Measurements from ENCODE around the gene EMP1. TPM values are rescaled to one million over a fixed set of nuclear protein-coding genes. Genes with fewer than 3 reads are reported as not detected.

Gene EMP1
- total and polyA plus RNA-seq, 2 of the 13 experiments (the other 11 are each of a cell fraction or from before 2014, with no cell fraction given): 0.13 to 0.61 TPM

- TF ChIP-seq HOXA3 (CRISPR knock-in tag; IDR thresholded peaks at IDR 0.05): no peak
- TF ChIP-seq ZNF703 (CRISPR knock-in tag; IDR thresholded peaks at IDR 0.05; ENCODE audit: borderline replicate concordance): no peak
- no peak for TF ChIP-seq SALL2 (CRISPR knock-in tag; IDR thresholded peaks at IDR 0.05)
- TF ChIP-seq, protein P1, sequence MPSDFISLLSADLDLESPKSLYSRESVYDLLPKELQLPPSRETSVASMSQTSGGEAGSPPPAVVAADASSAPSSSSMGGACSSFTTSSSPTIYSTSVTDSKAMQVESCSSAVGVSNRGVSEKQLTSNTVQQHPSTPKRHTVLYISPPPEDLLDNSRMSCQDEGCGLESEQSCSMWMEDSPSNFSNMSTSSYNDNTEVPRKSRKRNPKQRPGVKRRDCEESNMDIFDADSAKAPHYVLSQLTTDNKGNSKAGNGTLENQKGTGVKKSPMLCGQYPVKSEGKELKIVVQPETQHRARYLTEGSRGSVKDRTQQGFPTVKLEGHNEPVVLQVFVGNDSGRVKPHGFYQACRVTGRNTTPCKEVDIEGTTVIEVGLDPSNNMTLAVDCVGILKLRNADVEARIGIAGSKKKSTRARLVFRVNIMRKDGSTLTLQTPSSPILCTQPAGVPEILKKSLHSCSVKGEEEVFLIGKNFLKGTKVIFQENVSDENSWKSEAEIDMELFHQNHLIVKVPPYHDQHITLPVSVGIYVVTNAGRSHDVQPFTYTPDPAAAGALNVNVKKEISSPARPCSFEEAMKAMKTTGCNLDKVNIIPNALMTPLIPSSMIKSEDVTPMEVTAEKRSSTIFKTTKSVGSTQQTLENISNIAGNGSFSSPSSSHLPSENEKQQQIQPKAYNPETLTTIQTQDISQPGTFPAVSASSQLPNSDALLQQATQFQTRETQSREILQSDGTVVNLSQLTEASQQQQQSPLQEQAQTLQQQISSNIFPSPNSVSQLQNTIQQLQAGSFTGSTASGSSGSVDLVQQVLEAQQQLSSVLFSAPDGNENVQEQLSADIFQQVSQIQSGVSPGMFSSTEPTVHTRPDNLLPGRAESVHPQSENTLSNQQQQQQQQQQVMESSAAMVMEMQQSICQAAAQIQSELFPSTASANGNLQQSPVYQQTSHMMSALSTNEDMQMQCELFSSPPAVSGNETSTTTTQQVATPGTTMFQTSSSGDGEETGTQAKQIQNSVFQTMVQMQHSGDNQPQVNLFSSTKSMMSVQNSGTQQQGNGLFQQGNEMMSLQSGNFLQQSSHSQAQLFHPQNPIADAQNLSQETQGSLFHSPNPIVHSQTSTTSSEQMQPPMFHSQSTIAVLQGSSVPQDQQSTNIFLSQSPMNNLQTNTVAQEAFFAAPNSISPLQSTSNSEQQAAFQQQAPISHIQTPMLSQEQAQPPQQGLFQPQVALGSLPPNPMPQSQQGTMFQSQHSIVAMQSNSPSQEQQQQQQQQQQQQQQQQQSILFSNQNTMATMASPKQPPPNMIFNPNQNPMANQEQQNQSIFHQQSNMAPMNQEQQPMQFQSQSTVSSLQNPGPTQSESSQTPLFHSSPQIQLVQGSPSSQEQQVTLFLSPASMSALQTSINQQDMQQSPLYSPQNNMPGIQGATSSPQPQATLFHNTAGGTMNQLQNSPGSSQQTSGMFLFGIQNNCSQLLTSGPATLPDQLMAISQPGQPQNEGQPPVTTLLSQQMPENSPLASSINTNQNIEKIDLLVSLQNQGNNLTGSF (CRISPR knock-in tag; IDR thresholded peaks at IDR 0.05): no peak
- TF ChIP-seq MED1 (CRISPR knock-in tag; IDR thresholded peaks at IDR 0.05): no peak
- no peak for TF ChIP-seq TOE1 (CRISPR knock-in tag; IDR thresholded peaks at IDR 0.05)
- TF ChIP-seq PAWR (CRISPR knock-in tag; IDR thresholded peaks at IDR 0.05; ENCODE audit: borderline replicate concordance): no peak
- TF ChIP-seq ISL2 (CRISPR knock-in tag; IDR thresholded peaks at IDR 0.05): no peak
- TF ChIP-seq, protein P2, sequence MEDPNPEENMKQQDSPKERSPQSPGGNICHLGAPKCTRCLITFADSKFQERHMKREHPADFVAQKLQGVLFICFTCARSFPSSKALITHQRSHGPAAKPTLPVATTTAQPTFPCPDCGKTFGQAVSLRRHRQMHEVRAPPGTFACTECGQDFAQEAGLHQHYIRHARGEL (CRISPR knock-in tag; IDR thresholded peaks at IDR 0.05): no peak
These were observed 4.3 kb downstream of the EMP1 start (continued) for GRCh38 chr12:13200841-13201240.

Measured in HepG2 (cell line).